ENCODE measurements around the gene MUSTN1.
A peak's percentile ranks its signal among the peaks of the same experiment; 100 is the strongest.

MUSTN1 gene

GRCh38 chr3:52835766-52836470, 1.1 kb upstream of the MUSTN1 start:
- DNase-seq (ENCODE audit: low spot score): no peak

DNA sequence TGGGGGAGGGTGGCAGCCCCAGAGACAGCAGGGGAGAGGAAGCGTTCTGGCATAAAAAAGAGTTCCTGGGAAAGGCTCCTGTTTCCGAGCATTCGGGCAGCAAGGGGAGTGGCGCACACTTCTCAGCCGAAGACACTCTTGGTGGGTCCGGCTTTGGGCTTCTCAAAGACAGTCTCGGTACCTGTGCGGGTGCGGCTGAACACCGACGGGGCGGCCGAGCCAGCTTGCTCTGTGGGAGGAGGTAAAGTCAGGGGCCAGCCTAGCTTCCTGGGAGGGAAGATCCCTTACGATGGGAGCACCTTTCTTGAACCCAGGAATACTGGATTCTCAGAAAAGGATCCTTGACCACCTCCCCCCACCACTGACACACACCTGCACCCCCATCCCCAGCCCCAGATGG, 1.6 kb downstream of the MUSTN1 start:
- DNase-seq (ENCODE audit: low spot score): no peak

DNA sequence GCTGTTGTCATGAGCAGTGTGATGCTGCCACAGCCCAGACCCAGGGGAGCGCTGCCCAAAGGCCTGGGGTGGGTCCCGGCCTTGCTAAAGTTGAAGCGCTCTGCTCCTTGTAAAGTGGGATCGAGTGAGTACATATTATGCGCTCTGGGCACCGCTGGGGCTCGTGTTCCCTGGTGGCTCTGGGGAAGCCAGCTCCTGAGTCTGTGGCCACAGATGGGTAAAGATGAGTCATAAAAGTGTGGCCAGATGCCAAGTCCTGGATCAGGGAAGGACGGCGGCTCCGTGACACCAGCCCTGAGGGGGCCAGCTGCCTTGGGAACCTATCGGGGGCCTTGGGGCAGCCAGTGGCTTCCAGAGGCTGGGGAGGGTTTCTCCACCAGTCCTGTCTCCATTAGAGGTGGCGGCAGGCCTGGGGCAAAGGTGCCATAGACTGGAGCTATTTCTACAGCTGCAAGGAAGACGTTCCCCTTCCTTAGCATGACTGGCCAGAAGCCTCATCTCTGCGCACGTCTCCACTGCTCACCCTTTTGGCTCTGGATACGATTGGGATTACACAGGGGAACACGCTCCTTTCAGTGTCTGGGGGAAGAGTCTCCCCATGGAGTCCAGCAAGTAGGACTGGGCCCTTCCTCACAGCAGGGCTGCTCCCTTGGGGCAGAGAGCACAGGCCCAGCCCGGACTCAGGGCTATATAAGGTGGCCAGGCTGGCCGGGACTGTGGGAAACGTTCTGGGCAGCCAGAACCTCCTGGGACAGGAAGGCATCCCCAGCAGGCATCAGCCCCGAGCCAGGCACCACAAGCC, 3.1 kb downstream of the MUSTN1 start:
- DNase-seq (ENCODE audit: low spot score): peak; percentile 6

DNA sequence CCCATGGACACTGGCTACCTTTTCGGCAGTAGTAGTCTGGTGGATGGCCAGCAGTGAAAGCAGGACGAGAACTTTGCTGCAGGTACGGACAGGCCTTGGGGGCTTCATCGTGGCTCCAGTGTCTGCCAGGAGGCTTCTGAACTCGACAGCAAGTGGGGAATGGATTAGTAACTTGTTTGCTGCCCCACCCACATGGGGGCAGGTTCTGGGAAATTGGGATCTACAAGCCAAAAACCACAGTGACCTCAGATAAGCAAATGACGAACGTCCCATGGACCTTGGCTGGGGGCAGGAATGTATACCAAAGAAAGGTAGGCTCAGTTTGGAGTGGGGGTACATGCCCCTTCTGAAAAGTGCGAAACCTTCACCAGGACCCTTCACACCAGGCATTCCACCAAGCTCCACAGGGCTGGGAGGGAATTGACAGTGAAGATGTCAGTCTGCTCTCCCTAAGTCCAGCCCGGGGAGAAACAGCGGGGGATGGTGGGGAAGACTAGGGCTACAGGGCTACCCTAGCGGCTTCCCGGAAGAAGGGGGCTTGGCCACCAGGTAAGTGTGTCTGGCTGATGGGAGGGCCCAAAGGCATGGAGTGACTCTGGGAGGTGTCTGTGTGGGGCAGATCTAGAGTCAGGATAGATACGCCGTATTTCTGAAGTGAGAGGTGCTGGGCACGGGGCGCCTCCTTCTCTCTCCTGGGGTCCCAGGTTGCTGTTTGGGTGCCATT, 4.1 kb downstream of the MUSTN1 start, which contains the start of gene ITIH4:
ITIH4 (minus strand) TSS at position 138 of the 724 bp plus-strand sequence; CDS start at position 108, 30 bp downstream.
- no peak for DNase-seq (ENCODE audit: low spot score)

DNA sequence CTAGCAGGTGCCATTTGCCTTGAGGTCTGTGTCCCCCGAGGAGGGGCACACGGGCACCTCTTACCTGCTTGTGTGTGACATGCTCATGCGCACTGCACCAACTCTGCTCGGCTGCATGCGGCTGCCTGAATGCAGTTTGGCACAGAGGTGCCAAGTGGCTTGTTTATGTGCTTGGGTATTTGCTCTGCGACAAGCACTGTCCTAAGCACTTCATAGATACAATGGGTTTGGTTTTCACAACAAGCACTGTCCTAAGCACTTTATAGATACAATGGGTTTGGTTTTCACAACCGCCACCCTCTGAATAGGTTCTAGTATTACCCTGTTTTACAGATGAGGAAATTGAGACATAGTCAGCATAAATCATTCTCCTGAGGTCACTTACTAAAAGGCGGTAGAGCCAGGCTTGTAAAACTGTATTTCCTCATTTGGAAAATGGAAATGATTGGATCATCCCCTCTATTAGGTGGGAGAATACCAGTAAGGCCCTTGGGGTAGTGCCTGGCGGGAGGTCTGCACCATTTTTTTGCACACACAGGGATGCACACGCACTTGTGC, 4.8 kb downstream of the MUSTN1 start:
- no peak for DNase-seq (ENCODE audit: low spot score)

GRCh38 chr3:52829482-52829881, 5.3 kb downstream of the MUSTN1 start:
- DNase-seq (ENCODE audit: low spot score): no peak

- no peak for DNase-seq (ENCODE audit: low spot score)
Observed at GRCh38 chr3:52827866-52828376, 6.9 kb downstream of the MUSTN1 start.

GRCh38 chr3:52827441-52827840, 7.4 kb downstream of the MUSTN1 start:
- no peak for DNase-seq (ENCODE audit: low spot score)

DNA sequence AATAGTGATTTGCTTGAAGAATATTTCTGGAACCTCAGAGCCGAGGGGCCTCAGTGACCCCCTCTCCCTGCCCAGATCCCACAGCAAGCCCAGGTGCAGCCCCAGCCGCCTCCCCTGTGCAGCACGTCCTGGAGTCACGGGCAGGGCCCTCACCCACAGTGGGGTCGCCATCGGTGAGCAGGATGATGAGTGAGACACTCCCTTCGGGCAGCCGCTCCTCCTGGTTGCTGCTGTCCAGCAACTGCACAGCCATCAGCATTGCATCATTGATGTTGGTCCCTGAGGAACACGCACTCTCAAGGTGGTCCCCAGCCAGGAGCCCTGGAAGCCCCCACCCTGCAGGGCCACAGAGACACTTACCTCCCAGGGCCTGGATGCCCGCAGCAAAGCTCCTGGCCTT, 10.8 kb downstream of the MUSTN1 start:
- no peak for DNase-seq (ENCODE audit: low spot score)

DNA sequence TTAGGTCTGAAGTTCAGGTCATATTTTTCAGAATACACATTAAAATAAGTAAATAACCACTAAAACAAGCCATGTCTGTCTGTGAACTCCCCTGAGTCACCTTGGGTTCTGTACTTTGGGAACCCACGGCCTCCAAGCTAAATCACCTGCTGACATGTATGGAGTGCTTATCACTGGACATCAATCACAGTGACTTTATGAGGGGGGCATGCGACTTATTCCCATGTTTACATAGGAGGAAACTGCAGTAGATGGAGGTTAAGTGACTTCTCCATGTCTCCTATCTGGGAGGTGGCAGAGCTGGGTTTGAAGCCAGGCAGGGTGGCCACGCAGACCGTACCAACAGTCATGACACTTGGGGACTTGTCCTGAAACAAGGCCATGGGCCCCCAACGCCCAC, 12.5 kb downstream of the MUSTN1 start:
- DNase-seq (ENCODE audit: low spot score): no peak

- peak; percentile 38 for DNase-seq (ENCODE audit: low spot score)
Observed at GRCh38 chr3:52820736-52821135, 14.1 kb downstream of the MUSTN1 start.

GRCh38 chr3:52819936-52820335, 14.9 kb downstream of the MUSTN1 start:
- DNase-seq (ENCODE audit: low spot score): no peak

DNA sequence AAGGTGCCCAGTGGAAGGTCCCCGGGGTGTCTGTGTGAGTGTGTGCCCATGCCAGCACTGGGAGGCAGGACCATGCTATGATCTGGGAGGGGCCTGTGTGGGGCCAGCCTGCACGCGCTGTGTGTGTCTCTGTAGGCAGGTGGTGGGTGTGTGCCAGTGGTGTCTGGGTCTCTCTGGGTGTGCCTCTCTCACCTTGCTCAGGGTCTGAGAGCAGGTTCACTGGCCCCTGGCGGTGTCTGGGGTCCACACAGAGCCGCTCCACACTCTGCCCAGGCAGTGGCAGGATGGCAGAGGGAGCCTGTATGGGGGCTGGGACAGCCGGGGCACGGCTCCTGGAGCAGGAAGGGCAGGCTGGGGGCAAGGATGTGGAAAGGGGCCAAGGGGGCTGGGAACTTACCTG, 17.0 kb downstream of the MUSTN1 start:
- DNase-seq (ENCODE audit: low spot score): no peak

DNA sequence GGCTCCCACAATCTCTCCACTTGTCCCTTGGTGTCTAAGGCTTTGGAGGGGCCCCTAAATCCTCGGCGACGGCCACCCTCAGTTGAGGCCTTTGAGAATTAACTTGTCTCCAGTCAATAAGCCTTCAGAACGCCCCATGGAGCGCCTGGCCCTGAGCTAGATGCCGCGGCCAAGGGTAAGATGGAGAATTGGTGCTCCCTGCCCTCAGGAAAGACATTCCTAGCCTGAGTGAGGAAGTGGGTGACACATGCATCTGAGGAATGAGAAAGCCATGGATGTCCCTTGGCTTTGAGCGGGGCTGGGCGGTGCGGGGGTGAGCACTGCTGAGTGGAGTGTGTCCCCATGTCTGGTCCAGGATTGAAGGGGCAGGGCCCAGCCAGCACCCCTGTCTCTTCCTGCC, 17.6 kb downstream of the MUSTN1 start:
- no peak for DNase-seq (ENCODE audit: low spot score)

DNA sequence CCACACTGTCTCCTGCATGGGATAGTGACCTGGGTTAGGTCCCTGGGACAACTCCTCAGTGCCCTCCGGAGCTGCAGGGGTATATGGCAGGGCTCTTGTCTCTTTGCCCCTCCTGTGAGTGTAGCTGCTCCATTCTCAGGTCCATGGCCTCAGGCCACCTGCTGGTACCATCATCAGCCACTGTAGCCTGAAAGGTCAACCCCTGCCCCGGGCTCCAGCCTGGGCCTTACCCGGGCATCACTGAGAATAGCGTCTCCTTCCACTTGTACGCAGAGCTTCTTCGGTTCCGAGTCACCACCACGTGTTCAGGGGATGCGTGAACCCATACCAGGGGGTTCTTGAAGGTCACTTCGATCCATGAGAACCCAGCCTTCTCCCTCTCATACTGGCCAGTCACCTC, 18.2 kb downstream of the MUSTN1 start:
- no peak for DNase-seq (ENCODE audit: low spot score)

GRCh38 chr3:52816199-52816598, 18.6 kb downstream of the MUSTN1 start:
- no peak for DNase-seq (ENCODE audit: low spot score)

DNA sequence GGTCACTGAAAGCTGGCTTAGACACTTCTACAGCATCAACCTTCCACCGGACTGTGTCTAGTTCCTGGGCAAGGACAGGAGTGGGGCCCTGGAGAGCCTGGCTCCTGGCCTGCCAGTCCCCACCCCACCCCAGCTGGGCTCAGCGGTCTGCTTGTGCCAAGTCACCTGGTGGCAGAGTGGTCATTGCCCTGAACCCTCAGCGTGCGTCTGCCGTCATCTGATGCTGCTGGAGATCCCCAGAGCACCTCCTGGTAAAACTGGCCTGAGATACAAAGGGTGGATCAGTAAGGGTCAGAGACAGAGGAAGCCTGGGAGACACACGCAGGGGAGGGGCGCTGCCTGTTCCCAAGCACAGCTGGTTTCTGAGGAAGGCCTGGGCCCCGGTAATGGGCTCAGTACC, 21.0 kb downstream of the MUSTN1 start:
- no peak for DNase-seq (ENCODE audit: low spot score)

DNA sequence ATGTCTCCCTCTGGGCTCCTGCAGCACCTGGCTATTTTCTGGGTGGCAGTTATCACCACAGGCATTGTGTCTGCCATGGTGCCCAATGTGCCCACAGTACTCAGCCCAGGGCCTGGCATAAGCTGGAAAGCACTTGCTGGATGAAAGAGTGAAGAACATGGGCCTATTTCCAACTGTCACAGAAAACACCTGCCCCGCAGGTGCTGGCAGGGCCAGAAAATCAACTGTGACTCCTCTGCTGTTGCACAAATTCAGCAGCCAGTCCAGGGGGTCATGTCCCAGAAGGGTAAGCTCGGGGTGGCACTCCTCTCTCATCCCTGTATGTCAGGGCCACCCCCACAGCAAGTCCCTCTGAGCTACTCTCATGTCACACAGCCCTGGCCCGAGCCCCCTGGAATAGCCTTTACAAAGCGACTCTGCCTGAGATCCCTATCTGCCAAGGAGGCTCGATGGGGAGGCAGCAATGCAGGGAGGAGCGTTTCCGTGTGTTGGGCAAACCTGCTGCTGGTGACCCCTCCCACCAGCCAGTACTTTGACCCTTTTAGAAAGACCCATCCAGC, 23.3 kb downstream of the MUSTN1 start:
- DNase-seq (ENCODE audit: low spot score): no peak

GRCh38 chr3:52810923-52811322, 23.9 kb downstream of the MUSTN1 start:
- DNase-seq (ENCODE audit: low spot score): no peak

DNA sequence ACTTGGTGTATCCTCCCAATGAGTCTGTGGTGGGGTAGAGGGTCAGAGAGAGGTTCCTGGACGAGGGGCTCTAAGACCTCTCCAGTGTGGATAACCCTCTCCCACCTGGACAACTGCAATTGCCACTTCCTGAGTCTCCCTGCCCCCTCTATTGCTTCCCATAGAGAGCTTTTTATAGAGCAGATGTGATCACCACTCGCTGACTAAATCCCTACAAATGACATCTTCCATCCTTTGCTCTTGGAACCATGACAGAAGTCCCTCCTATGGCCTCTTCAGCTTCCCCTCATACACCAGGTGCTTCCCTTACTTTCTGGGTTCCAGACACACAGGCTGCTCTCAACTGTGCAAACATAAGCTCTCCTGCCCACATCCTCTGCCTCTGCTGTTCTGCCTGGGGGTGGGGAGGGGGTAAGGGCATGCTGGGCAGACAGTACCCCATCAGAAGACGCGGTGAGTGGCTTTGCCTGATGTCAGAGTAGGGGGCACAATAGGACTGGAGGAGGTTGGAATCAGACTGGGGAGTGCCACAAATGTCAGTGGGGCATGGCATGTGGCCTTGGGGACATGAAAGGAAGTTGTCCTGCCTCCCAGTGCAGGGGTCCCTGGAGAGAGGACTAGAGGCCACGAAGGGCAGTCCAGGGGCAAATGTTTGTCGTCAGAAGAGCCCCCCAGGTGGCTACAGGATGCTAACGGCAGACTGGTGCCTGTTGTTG, 25.0 kb downstream of the MUSTN1 start:
- DNase-seq (ENCODE audit: low spot score): no peak

DNA sequence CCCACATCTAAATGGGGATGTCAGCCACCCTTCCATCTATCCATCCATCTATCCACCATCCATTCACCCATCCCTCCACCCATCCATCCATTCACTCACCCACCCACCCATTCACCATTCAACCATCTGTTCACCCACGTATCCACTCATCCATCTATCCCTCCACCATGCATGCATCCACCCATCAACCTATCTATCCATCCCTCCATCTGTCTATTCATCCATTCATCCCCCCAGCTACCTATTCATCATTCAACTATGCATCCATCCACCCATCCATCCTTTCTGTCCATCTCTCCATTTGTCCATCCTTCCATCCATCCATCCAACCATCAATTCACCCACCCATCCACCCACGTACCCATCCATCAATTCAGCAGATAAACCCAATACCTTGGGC, 25.7 kb downstream of the MUSTN1 start:
- DNase-seq (ENCODE audit: low spot score): no peak
